Left ventricle myocardium superior (tissue), 1 donor: ENCODE measurements around the gene CARMIL1. TPM values are rescaled to one million over a fixed set of nuclear protein-coding genes. Genes with fewer than 3 reads are reported as not detected.
A peak's percentile ranks its signal among the peaks of the same experiment; 100 is the strongest.

ENCODE experiments used
- ATAC-seq: fragments of 200-7000 bp; cut with Tn5 transposase; one replicate; pipeline ENCODE4 v1.9.1; 2020; ENCODE audit warnings: mild to moderate bottlenecking, moderate library complexity
- DNase-seq: peaks from one replicate; pipeline ENCODE4 v3.0.0-alpha.2; 2020
- intact Hi-C: fragments of 100-400 bp; cut with micrococcal nuclease; formaldehyde crosslinking; loops from one replicate; pipeline ENCODE4 v1.11.0; 2022
- total RNA-seq: library from RNA; stranded (reverse); fragmentation: NEBNext Ultra II Directional; extraction: Animal tissue kit (Norgen Biotek cat#: 25700); gene quantifications from one replicate; pipeline ENCODE4 v1.2.1, GENCODE V29; 2021
- donor health status: DM: no; HTN: yes; CAD: no; lungs with severe emphysema.

Gene CARMIL1
- total RNA-seq, 1 donor from 2014 or later: 4.7 TPM

GRCh38 chr6:25481267-25481666 lies 202.1 kb downstream of the CARMIL1 start:
- intact Hi-C loops: no loop called here
- ATAC-seq (no peak), DNase-seq (no peak)

DNA sequence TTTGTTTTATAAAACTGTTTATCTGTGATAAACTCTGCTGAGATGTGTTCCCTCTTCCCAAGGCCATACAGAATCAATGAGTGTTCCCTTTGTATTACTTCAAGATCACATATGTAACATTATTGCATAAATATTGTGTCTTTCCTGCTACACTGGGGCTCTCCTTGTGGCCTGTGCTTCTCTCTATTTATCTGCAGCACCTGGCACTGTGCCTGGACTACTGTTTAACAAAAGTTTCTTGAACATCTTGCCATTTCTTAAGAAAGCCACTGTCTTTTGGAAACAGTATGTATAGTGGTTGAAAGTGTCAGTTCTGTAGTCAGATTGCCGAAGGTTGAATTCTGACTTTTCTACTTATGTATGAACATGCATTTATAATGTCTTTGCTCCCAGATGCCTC lies 203.8 kb downstream of the CARMIL1 start:
- ATAC-seq: no peak
- DNase-seq: no peak
- intact Hi-C loops: no loop called here

- intact Hi-C loops: no loop called here
Observed at GRCh38 chr6:25483943-25484342, 204.8 kb downstream of the CARMIL1 start.

GRCh38 chr6:25484900-25485299 lies 205.7 kb downstream of the CARMIL1 start:
- intact Hi-C loops: no loop called here

More at GRCh38 chr6:25483943-25484342, 204.8 kb downstream of the CARMIL1 start:
- DNase-seq: no peak
- no peak for ATAC-seq

GRCh38 chr6:25485821-25486534 lies 206.8 kb downstream of the CARMIL1 start:
- ATAC-seq (peak; percentile 76), DNase-seq (peak; percentile 72)
- intact Hi-C loops: no loop called here

More at GRCh38 chr6:25484900-25485299, 205.7 kb downstream of the CARMIL1 start:
- DNase-seq (no peak), ATAC-seq (no peak)

GRCh38 chr6:25486550-25486949 lies 207.4 kb downstream of the CARMIL1 start:
- ATAC-seq (no peak), DNase-seq (no peak)
- intact Hi-C loops: no loop called here

- no peak for ATAC-seq
- no peak for DNase-seq
- intact Hi-C loops: no loop called here
Observed at GRCh38 chr6:25487012-25487411, 207.8 kb downstream of the CARMIL1 start.

DNA sequence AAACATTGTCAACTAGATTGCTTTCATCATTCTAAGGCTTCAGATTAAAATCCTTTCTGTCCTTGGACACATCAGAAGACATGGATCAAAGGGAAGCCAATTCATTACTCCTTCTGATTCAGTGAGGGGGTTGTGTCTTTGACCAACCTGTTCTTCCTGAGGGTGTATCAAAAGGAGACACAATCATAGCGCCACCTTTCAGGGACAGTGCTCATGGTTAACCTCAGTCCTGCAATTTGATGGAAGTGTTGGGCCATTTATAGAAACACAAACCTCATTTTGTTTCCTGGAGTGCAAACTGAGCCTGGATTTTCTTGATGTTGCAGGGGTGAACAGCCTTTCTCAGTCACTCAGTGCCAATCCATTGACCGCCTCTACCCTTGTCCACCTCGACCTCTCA lies 209.0 kb downstream of the CARMIL1 start:
- intact Hi-C loops: no loop called here
- ATAC-seq: no peak

GRCh38 chr6:25489399-25489798 lies 210.2 kb downstream of the CARMIL1 start:
- intact Hi-C loops: no loop called here

More for the DNA sequence above, 209.0 kb downstream of the CARMIL1 start:
- no peak for DNase-seq

GRCh38 chr6:25490018-25490801 lies 211.0 kb downstream of the CARMIL1 start:
- DNase-seq (peak; percentile 65), ATAC-seq (peak; percentile 84)
- intact Hi-C loops: loop anchor here (5.0 kb wide), 1 partner anchor 213 kb away; the partner anchor contains the start of gene CARMIL1

More at GRCh38 chr6:25489399-25489798, 210.2 kb downstream of the CARMIL1 start:
- DNase-seq (no peak), ATAC-seq (no peak)

DNA sequence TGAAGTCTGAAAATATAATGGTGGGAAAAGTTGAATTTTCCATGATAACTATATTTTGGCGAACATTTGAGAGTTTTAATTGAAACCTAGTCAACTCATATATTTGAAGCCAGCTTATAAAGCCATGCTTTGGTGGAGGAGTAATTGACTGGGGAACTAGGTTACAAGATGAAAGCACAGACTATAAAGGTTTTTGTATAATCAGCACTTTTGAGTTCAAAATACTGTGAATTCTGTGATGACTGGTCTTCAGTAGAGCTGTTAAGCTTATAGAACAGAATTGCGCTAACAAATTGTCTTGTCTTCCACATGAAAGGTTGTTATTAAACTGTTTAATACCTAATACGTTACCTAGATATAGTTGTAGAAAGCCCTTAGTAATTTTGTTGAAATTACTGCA lies 213.8 kb downstream of the CARMIL1 start:
- DNase-seq (no peak), ATAC-seq (no peak)
- intact Hi-C loops: loop anchor here (5.0 kb wide), 1 partner anchor 216 kb away; the partner anchor contains the start of gene CARMIL1

DNA sequence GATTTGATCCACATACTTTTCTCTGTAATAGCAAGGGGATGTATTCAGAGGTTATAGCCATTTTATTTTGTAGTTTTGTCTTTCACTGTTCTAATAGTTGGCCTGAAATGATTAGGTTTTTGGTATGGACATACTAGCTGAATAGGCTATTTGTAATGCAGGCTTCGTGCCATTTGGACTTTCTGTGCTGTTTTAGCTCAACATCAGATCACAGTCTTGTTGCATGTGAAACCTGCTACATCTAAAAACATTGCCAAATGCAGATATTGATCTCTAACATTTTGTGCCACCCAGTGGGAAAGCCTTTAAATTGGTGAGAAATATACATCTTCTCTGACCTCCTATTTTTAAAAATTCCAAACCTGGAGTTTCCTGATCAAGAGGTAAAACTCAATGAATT lies 215.3 kb downstream of the CARMIL1 start:
- intact Hi-C loops: loop anchor here (5.0 kb wide), 1 partner anchor 217 kb away; the partner anchor contains the start of gene CARMIL1
- DNase-seq: no peak
- no peak for ATAC-seq

DNA sequence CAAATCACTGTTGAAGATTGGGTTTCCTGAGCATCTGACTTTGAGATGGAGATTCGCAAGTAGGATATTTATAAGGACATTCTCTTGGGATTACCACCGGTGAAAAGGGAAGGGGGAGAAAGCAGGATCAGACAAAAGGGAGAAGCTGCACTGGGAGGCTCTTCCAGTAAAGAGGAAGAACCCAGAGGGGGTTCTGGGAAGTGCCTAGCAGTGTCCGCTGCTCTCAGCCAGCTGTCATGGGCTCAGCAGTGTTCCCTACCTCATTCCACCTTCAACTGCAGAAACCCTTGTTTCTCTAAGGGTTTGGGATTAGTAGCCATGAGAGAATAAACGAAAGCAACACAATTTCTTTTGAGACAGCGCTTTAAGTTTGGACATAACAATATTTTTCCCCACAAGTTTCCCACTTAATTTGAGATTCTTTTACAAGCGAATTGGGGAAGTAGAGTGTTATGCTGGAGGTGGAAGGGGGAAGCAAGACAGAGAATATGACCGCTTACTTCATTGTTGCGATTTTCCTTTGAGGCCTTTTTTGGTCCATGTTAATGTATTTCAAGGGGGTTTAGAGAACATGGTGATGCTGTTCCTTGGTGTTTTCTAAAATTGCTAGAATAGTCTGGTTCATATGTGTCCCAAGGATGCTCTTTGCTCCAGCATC lies 218.3 kb downstream of the CARMIL1 start:
- intact Hi-C loops: no loop called here
- ATAC-seq (peak; percentile 55), DNase-seq (no peak)

DNA sequence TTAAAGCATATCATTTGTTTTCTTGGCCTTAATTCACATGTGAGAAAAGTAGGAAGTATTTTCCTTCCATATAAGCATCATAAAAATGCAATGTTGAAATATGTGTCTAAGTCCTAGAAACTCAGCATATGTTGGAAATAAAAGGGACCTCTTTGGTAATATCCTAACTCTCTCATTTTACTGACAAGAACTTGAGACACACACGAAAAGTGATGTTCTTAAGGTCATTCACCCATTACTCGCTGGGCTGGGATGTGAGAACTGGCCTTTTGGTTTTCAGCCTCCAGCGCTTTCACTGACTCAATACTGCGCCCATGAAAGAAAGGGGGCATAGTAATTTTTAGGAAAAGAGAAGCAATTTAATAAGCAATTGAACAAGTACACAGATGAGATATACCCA lies 219.3 kb downstream of the CARMIL1 start:
- intact Hi-C loops: no loop called here
- DNase-seq (no peak), ATAC-seq (no peak)

- intact Hi-C loops: no loop called here
- ATAC-seq: no peak
- DNase-seq: no peak
Observed at GRCh38 chr6:25499615-25500235, 220.6 kb downstream of the CARMIL1 start.

- intact Hi-C loops: no loop called here
Observed at GRCh38 chr6:25503686-25504085, 224.5 kb downstream of the CARMIL1 start.

GRCh38 chr6:25504661-25505060 lies 225.5 kb downstream of the CARMIL1 start:
- intact Hi-C loops: no loop called here
- ATAC-seq (no peak), DNase-seq (no peak)

More at GRCh38 chr6:25503686-25504085, 224.5 kb downstream of the CARMIL1 start:
- no peak for DNase-seq
- ATAC-seq: no peak

DNA sequence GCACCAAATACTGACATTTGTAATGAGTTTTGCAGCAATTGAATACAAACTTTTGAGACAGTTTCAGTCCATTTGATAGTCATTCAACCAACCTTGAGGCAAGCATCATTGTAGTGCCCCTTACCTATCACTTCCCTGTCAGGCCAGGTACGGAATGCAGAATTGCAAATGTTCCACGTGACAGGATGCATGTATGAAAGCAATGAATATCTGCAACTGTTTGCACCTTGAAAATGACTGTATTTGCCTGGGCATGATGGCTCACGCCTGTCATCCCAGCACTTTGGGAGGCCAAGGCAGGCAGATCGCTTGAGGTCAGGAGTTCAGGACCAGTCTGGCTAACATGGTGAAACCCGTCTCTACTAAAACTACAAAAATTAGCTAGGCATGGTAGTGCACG lies 226.8 kb downstream of the CARMIL1 start:
- intact Hi-C loops: no loop called here
- no peak for DNase-seq
- no peak for ATAC-seq

DNA sequence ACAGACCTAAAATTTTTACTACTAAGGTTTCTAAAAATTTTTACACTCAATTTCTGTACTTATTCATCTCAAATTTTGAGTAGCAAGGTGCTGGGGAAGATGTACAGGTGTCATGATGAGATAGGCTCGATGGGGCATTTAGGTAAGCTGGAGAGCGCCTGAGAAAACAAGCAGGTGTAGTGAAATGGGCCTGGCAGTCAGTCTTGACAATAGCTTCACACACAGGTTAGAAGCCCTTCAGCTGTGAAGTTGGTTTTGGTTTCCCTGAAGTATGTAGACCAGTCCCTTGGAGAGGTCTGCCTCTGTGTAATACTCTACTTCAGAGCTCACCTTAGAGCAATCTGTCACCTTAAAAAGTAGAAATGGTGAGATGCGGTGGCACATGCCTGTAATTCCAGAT lies 228.9 kb downstream of the CARMIL1 start:
- ATAC-seq (no peak), DNase-seq (no peak)
- intact Hi-C loops: no loop called here
